GM23338 (cell line): Measurements from ENCODE around the gene LDHD. TPM values are rescaled to one million over a fixed set of nuclear protein-coding genes. Genes with fewer than 3 reads are reported as not detected.

Source experiments
- ATAC-seq: fragments of 200-7000 bp; cut with Tn5 transposase; 3 replicates; pipeline ENCODE4 v1.9.1; 2020
- DNase-seq: peaks from one replicate; pipeline ENCODE4 v3.0.0-alpha.2; 2015; ENCODE audit warnings: low spot score
- H2AFZ ChIP-seq: fragments of 200-600 bp; sonication (generic); 2 replicates; pipeline ENCODE4 v1.8.0; 2016; ENCODE audit warnings: antibody characterized with exemption, mild to moderate bottlenecking, moderate library complexity
- H3F3A ChIP-seq: fragments of 200-600 bp; sonication (generic); replicated peaks from 2 replicates; pipeline ENCODE4 v1.8.0; 2017; ENCODE audit warnings: antibody characterized with exemption, mixed run types, low read depth
- H3K27ac ChIP-seq: fragments of 200-600 bp; sonication (generic); 2 replicates; pipeline ENCODE4 v1.6.1; 2016; ENCODE audit warnings: low read depth
- H3K27me3 ChIP-seq: fragments of 200-600 bp; sonication (generic); 2 replicates; pipeline ENCODE4 v1.8.0; 2016; ENCODE audit warnings: mild to moderate bottlenecking, mixed run types, moderate library complexity; ENCODE audit not compliant: insufficient read depth
- H3K36me3 ChIP-seq: fragments of 200-600 bp; sonication (generic); 2 replicates; pipeline ENCODE4 v1.8.0; 2016; ENCODE audit warnings: mild to moderate bottlenecking; ENCODE audit not compliant: insufficient read depth
- H3K4me1 ChIP-seq: fragments of 200-600 bp; sonication (generic); 2 replicates; pipeline ENCODE4 v1.8.0; 2016; ENCODE audit warnings: mild to moderate bottlenecking, moderate library complexity; ENCODE audit not compliant: insufficient read depth
- H3K4me2 ChIP-seq: fragments of 200-600 bp; sonication (generic); 2 replicates; pipeline ENCODE4 v1.7.1; 2017; ENCODE audit warnings: mixed run types
- H3K4me3 ChIP-seq: fragments of 200-600 bp; sonication (generic); 2 replicates; pipeline ENCODE4 v1.6.1; 2016; ENCODE audit warnings: mixed run types
- H3K79me2 ChIP-seq: fragments of 200-600 bp; sonication (generic); replicated peaks from 2 replicates; pipeline ENCODE4 v1.8.0; 2017; ENCODE audit warnings: mild to moderate bottlenecking; ENCODE audit not compliant: insufficient read depth
- H3K9me2 ChIP-seq: fragments of 200-600 bp; sonication (generic); 2 replicates; pipeline ENCODE4 v1.8.0; 2017; ENCODE audit not compliant: insufficient read depth
- H4K20me1 ChIP-seq: fragments of 200-600 bp; sonication (generic); replicated peaks from 2 replicates; pipeline ENCODE4 v1.8.0; 2017; ENCODE audit warnings: mild to moderate bottlenecking; ENCODE audit not compliant: insufficient read depth
- H3K27ac Mint-ChIP-seq: 2 replicates; pipeline ENCODE4 v1.8.0; 2020; ENCODE audit warnings: inconsistent platforms, mild to moderate bottlenecking, moderate library complexity, mixed read lengths
- H3K27me3 Mint-ChIP-seq: 3 replicates; pipeline ENCODE4 v1.8.0; 2022; ENCODE audit warnings: low read depth, mild to moderate bottlenecking, moderate library complexity, mixed read lengths, inconsistent platforms; ENCODE audit not compliant: insufficient read depth, poor library complexity
- H3K36me3 Mint-ChIP-seq: 3 replicates; pipeline ENCODE4 v1.8.0; 2021; ENCODE audit warnings: low read depth, mild to moderate bottlenecking, inconsistent platforms, moderate library complexity, mixed read lengths
- H3K4me1 Mint-ChIP-seq: 3 replicates; pipeline ENCODE4 v1.8.0; 2020; ENCODE audit warnings: mild to moderate bottlenecking, inconsistent platforms, mixed read lengths
- H3K4me3 Mint-ChIP-seq: 3 replicates; pipeline ENCODE4 v1.8.0; 2021; ENCODE audit warnings: moderate library complexity, mild to moderate bottlenecking, inconsistent platforms, mixed read lengths
- H3K9me3 Mint-ChIP-seq: 3 replicates; pipeline ENCODE4 v1.8.0; 2020; ENCODE audit warnings: moderate library complexity, mild to moderate bottlenecking, inconsistent platforms, mixed read lengths
- CREB1 ChIP-seq: fragments of 250-450 bp; sonication (Bioruptor Pico); IDR thresholded peaks from 2 replicates; pipeline ENCODE4 v1.5.0; 2020; ENCODE audit warnings: low read depth, mild to moderate bottlenecking, moderate library complexity
- CTCF ChIP-seq, 2 experiments: fragments of 200-600 bp in 1 of 2; sonication (generic) in 1 of 2; conservative IDR thresholded peaks; 2 replicates each; pipeline versions ENCODE4 v1.5.1 to v1.6.1; 2016 to 2017; ENCODE audit warnings: antibody characterized with exemption in 2 of 2, low read depth in 2 of 2, mild to moderate bottlenecking in 2 of 2, moderate library complexity in 1 of 2
- ETS1 ChIP-seq: IDR thresholded peaks from 2 replicates; pipeline ENCODE4 v1.6.1; 2016; ENCODE audit warnings: antibody characterized with exemption
- EZH2 ChIP-seq: fragments of 200-600 bp; sonication (generic); IDR thresholded peaks from one replicate; pipeline ENCODE4 v1.8.0; 2017; ENCODE audit warnings: antibody characterized with exemption, mild to moderate bottlenecking, low read depth; ENCODE audit not compliant: unreplicated experiment
- EZH2phosphoT487 ChIP-seq: fragments of 200-600 bp; sonication (generic); IDR thresholded peaks from one replicate; pipeline ENCODE4 v1.8.1; 2018; ENCODE audit warnings: antibody characterized with exemption; ENCODE audit not compliant: unreplicated experiment
- JUNB ChIP-seq: IDR thresholded peaks from one replicate; pipeline ENCODE4 v1.6.1; 2016; ENCODE audit warnings: antibody characterized with exemption; ENCODE audit not compliant: unreplicated experiment
- NANOG ChIP-seq: IDR thresholded peaks from 2 replicates; pipeline ENCODE4 v1.6.1; 2016; ENCODE audit warnings: antibody characterized with exemption, borderline replicate concordance
- POLR2AphosphoS5 ChIP-seq: IDR thresholded peaks from 2 replicates; pipeline ENCODE4 v1.6.1; 2016; ENCODE audit warnings: antibody characterized with exemption, low read depth
- REST ChIP-seq: IDR thresholded peaks from one replicate; pipeline ENCODE4 v1.6.1; 2018; ENCODE audit warnings: antibody characterized with exemption; ENCODE audit not compliant: unreplicated experiment
- STAT1 ChIP-seq: IDR thresholded peaks from one replicate; pipeline ENCODE4 v1.6.1; 2016; ENCODE audit warnings: antibody characterized with exemption; ENCODE audit not compliant: unreplicated experiment
- ZNF114 ChIP-seq: fragments of 250-450 bp; sonication (Bioruptor Pico); IDR thresholded peaks from 2 replicates; pipeline ENCODE4 v1.5.0; 2020; ENCODE audit warnings: mild to moderate bottlenecking, moderate library complexity
- ZNF331 ChIP-seq: fragments of 250-450 bp; sonication (Bioruptor Pico); IDR thresholded peaks from 2 replicates; pipeline ENCODE4 v1.5.0; 2020; ENCODE audit warnings: low read depth, mild to moderate bottlenecking, moderate library complexity
- ZNF462 ChIP-seq: fragments of 250-450 bp; sonication (Bioruptor Pico); IDR thresholded peaks from 2 replicates; pipeline ENCODE4 v1.5.0; 2020; ENCODE audit warnings: mild to moderate bottlenecking, moderate library complexity
- polyA plus RNA-seq: library from polyadenylated mRNA; unstranded; fragments of >200 nt; fragmentation: Nextera tagmentation; extraction: Ambion mirVana; gene quantifications from 2 replicates; pipeline ENCODE4 v1.2.1, GENCODE V29; 2016
- total RNA-seq: library from RNA; depleted of rRNA; stranded (reverse); fragments of >200 nt; shearing (Covaris generic); gene quantifications from 2 replicates; pipeline ENCODE4 v1.2.3, GENCODE V29; 2014

The LDHD gene
- total and polyA plus RNA-seq, 2 experiments from 2014 or later, result 5.0 to 7.7 TPM

- H3K4me1 ChIP-seq, result peaks cover 24% of the 10 kb centered on the region
- Mint-ChIP-seq H3K27me3 (peaks cover 2% of the 10 kb centered on the region), H3K27ac (no peak overlapping the region), H3K4me3 (no peak overlapping the region; the same call in 2 of the 3 replicates), H3K4me1 (peaks cover 40% of the 10 kb centered on the region), H3K9me3 (no peaks in the 10 kb centered on the region; the same call in 2 of the 3 replicates), H3K36me3 (peaks cover 9% of the 10 kb centered on the region)
- TF ChIP-seq CREB1 (CRISPR knock-in tag), result no peak
- no peak for TF ChIP-seq EZH2
- no peak for TF ChIP-seq REST
- TF ChIP-seq ZNF331, result no peak
- TF ChIP-seq NANOG, result no peak
- TF ChIP-seq STAT1, result no peak
- TF ChIP-seq CTCF (conservative IDR thresholded peaks at IDR 0.05; ENCODE audit: low read depth in 2 of 2), result no peak
- TF ChIP-seq JUNB, result no peak
- TF ChIP-seq ZNF462 (CRISPR knock-in tag), result no peak
- no peak for TF ChIP-seq POLR2AphosphoS5
- no peak for TF ChIP-seq ZNF114 (CRISPR knock-in tag)
- no peak for TF ChIP-seq EZH2phosphoT487
- TF ChIP-seq ETS1, result no peak
- DNase-seq (no peak), ATAC-seq (no peak)
- peaks cover 91% of the 10 kb centered on the region for H3K79me2 ChIP-seq
- H2AFZ ChIP-seq, result no peak overlapping the region
- no peaks in the 10 kb centered on the region for H3K36me3 ChIP-seq
- no peak overlapping the region for H3K27ac ChIP-seq
- 0 out of 2 replicates have a peak, but pooled peaks cover 8% of the 10 kb centered on the region for H3K9me2 ChIP-seq
- no peaks in the 10 kb centered on the region for H3F3A ChIP-seq
- H4K20me1 ChIP-seq, result peaks cover 38% of the 10 kb centered on the region
- peak overlapping the region; percentile 45; the same call in 1 of the 2 replicates for H3K4me2 ChIP-seq
- H3K4me3 ChIP-seq, result no peak overlapping the region
- H3K27me3 ChIP-seq, result no peaks in the 10 kb centered on the region
These were observed 42.2 kb downstream of the LDHD start for GRCh38 chr16:75074304-75074793.
